ENCODE data around the gene SRSF9. TPM values are rescaled to one million over a fixed set of nuclear protein-coding genes. Genes with fewer than 3 reads are reported as not detected.

SRSF9 gene
- total and polyA plus RNA-seq, 8 donors: 41.1 to 218 (median 102) TPM

DNA sequence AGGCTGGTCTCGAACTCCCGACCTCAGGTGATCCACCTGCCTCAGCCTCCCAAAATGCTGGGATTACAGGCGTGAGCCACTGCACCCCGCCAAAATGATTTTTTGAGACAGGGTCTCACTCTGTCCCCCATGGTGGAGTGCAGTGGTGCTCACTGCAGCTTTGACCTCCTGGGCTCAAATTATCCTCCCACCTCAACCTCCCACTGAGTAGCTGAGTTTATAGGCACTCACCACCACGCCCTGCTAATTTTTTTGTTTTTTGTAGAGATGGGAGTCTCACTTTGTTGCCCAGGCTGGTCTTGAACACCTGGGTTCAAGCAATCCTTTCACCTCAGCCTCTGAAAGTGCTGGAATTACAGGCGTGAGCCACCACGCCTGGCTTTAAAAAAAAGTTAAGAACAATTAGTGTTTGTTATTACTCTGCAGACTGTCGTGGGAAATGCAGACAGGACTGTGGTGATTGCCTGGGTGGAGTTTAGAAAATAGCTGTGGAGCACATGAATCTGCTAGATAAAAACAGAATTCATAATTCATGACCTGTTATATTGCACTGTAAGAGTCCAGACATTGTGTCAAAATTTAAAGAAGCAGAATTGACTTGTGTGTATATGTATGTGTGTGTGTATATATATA is 40.8 kb downstream of the SRSF9 start:
- no peak overlapping the region for H3K27ac ChIP-seq
- no peaks in the 10 kb centered on the region for H3K9me3 ChIP-seq
- intact Hi-C loops (cut with DNase I; ENCODE audit: low total_unique reads): loop anchor here (5.0 kb wide), 1 partner anchor 71 kb away; no protein-coding TSS in a partner anchor
- peaks cover 0 to 9% (median 3%) of the 10 kb centered on the region in 4 donors for H3K4me1 ChIP-seq
- no peak overlapping the region for H3K4me3 ChIP-seq
- no peak for DNase-seq
- peaks cover 0 to 23% (median 0%) of the 10 kb centered on the region in 3 donors for H3K27me3 ChIP-seq
- no peaks in the 10 kb centered on the region for H3K36me3 ChIP-seq
- 56 to 64% (median 62%) methylated on average over 8 of the region's 8 CpGs for WGBS, 5 donors
- TF ChIP-seq, protein P1, sequence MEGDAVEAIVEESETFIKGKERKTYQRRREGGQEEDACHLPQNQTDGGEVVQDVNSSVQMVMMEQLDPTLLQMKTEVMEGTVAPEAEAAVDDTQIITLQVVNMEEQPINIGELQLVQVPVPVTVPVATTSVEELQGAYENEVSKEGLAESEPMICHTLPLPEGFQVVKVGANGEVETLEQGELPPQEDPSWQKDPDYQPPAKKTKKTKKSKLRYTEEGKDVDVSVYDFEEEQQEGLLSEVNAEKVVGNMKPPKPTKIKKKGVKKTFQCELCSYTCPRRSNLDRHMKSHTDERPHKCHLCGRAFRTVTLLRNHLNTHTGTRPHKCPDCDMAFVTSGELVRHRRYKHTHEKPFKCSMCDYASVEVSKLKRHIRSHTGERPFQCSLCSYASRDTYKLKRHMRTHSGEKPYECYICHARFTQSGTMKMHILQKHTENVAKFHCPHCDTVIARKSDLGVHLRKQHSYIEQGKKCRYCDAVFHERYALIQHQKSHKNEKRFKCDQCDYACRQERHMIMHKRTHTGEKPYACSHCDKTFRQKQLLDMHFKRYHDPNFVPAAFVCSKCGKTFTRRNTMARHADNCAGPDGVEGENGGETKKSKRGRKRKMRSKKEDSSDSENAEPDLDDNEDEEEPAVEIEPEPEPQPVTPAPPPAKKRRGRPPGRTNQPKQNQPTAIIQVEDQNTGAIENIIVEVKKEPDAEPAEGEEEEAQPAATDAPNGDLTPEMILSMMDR (IDR thresholded peaks at IDR 0.05): no peak
- TF ChIP-seq EP300 (IDR thresholded peaks at IDR 0.05) (no peak), POLR2AphosphoS5 (IDR thresholded peaks at IDR 0.05) (no peak), POLR2A (IDR thresholded peaks at IDR 0.05) (no peak)

GRCh38 chr12:120425797-120426196 is 43.8 kb downstream of the SRSF9 start:
- TF ChIP-seq POLR2A (IDR thresholded peaks at IDR 0.05) (no peak), EP300 (IDR thresholded peaks at IDR 0.05) (no peak), POLR2AphosphoS5 (IDR thresholded peaks at IDR 0.05) (no peak)
- TF ChIP-seq, protein P1 (IDR thresholded peaks at IDR 0.05): no peak
- DNase-seq: no peak
- peaks cover 0 to 3% (median 0%) of the 10 kb centered on the region in 3 donors for H3K27me3 ChIP-seq
- no peak overlapping the region for H3K27ac ChIP-seq
- 83 to 97% (median 92%) methylated on average over 3 of the region's 3 CpGs for WGBS, 5 donors
- no peaks in the 10 kb centered on the region for H3K36me3 ChIP-seq
- no peak overlapping the region for H3K4me3 ChIP-seq
- intact Hi-C loops (cut with DNase I; ENCODE audit: low total_unique reads): loop anchor here (5.0 kb wide), 1 partner anchor 68 kb away; no protein-coding TSS in a partner anchor
- H3K4me1 ChIP-seq: peaks cover 0 to 8% (median 3%) of the 10 kb centered on the region in 4 donors
- no peaks in the 10 kb centered on the region for H3K9me3 ChIP-seq

GRCh38 chr12:120422892-120423456 is 46.6 kb downstream of the SRSF9 start:
- H3K27me3 ChIP-seq: no peaks in the 10 kb centered on the region
- no peaks in the 10 kb centered on the region for H3K9me3 ChIP-seq
- H3K27ac ChIP-seq: no peak overlapping the region
- DNase-seq: no peak
- H3K4me1 ChIP-seq: no peaks in the 10 kb centered on the region
- WGBS, 5 donors: 63 to 81% (median 68%) methylated on average over 6 to 7 of the region's 7 CpGs
- H3K36me3 ChIP-seq: no peaks in the 10 kb centered on the region
- no peak overlapping the region for H3K4me3 ChIP-seq
- TF ChIP-seq, protein P1 (IDR thresholded peaks at IDR 0.05): no peak
- TF ChIP-seq POLR2AphosphoS5 (IDR thresholded peaks at IDR 0.05): no peak
- no peak for TF ChIP-seq EP300 (IDR thresholded peaks at IDR 0.05)
- TF ChIP-seq POLR2A (IDR thresholded peaks at IDR 0.05): no peak
- intact Hi-C loops (cut with DNase I; ENCODE audit: low total_unique reads): no loop called here

DNA sequence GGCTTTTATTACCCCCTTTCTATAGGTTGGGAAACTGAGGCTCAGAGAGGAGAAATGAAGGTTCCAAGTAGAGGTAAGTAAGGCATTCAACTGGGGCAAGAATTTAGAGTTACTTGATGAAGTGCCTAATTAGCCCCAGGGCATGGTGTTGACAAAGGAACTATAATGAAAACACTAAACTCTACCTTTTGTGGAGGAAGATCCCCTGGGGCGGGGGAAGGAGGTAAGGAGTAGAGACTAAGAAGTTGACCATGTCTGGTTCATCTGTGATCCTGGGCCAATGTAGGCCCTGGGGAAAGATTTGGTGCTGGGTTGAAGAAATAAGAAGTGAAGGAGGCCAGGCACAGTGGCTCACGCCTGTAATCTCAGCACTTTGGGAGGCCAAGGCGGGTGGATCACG is 47.8 kb downstream of the SRSF9 start:
- 83 to 94% (median 88%) methylated on average over 4 of the region's 4 CpGs for WGBS, 5 donors
- no peak for DNase-seq
- no peaks in the 10 kb centered on the region for H3K4me1 ChIP-seq
- no peaks in the 10 kb centered on the region for H3K27me3 ChIP-seq
- TF ChIP-seq, protein P1 (IDR thresholded peaks at IDR 0.05): no peak
- TF ChIP-seq POLR2AphosphoS5 (IDR thresholded peaks at IDR 0.05) (no peak), EP300 (IDR thresholded peaks at IDR 0.05) (no peak), POLR2A (IDR thresholded peaks at IDR 0.05) (no peak)
- no peaks in the 10 kb centered on the region for H3K36me3 ChIP-seq
- no peaks in the 10 kb centered on the region for H3K9me3 ChIP-seq
- no peak overlapping the region for H3K27ac ChIP-seq
- intact Hi-C loops (cut with DNase I; ENCODE audit: low total_unique reads): no loop called here
- H3K4me3 ChIP-seq: no peak overlapping the region
